GM23338 (cell line): ENCODE data around the gene EML4. TPM values are rescaled to one million over a fixed set of nuclear protein-coding genes. Genes with fewer than 3 reads are reported as not detected.

Experiments used
- ATAC-seq: fragments of 200-7000 bp; cut with Tn5 transposase; 3 replicates; pipeline ENCODE4 v1.9.1; 2020
- DNase-seq: peaks from one replicate; pipeline ENCODE4 v3.0.0-alpha.2; 2015; ENCODE audit warnings: low spot score
- H2AFZ ChIP-seq: fragments of 200-600 bp; sonication (generic); 2 replicates; pipeline ENCODE4 v1.8.0; 2016; ENCODE audit warnings: antibody characterized with exemption, mild to moderate bottlenecking, moderate library complexity
- H3F3A ChIP-seq: fragments of 200-600 bp; sonication (generic); replicated peaks from 2 replicates; pipeline ENCODE4 v1.8.0; 2017; ENCODE audit warnings: antibody characterized with exemption, mixed run types, low read depth
- H3K27ac ChIP-seq: fragments of 200-600 bp; sonication (generic); 2 replicates; pipeline ENCODE4 v1.6.1; 2016; ENCODE audit warnings: low read depth
- H3K27me3 ChIP-seq: fragments of 200-600 bp; sonication (generic); 2 replicates; pipeline ENCODE4 v1.8.0; 2016; ENCODE audit warnings: mild to moderate bottlenecking, mixed run types, moderate library complexity; ENCODE audit not compliant: insufficient read depth
- H3K36me3 ChIP-seq: fragments of 200-600 bp; sonication (generic); 2 replicates; pipeline ENCODE4 v1.8.0; 2016; ENCODE audit warnings: mild to moderate bottlenecking; ENCODE audit not compliant: insufficient read depth
- H3K4me1 ChIP-seq: fragments of 200-600 bp; sonication (generic); 2 replicates; pipeline ENCODE4 v1.8.0; 2016; ENCODE audit warnings: mild to moderate bottlenecking, moderate library complexity; ENCODE audit not compliant: insufficient read depth
- H3K4me2 ChIP-seq: fragments of 200-600 bp; sonication (generic); 2 replicates; pipeline ENCODE4 v1.7.1; 2017; ENCODE audit warnings: mixed run types
- H3K4me3 ChIP-seq: fragments of 200-600 bp; sonication (generic); 2 replicates; pipeline ENCODE4 v1.6.1; 2016; ENCODE audit warnings: mixed run types
- H3K79me2 ChIP-seq: fragments of 200-600 bp; sonication (generic); replicated peaks from 2 replicates; pipeline ENCODE4 v1.8.0; 2017; ENCODE audit warnings: mild to moderate bottlenecking; ENCODE audit not compliant: insufficient read depth
- H3K9me2 ChIP-seq: fragments of 200-600 bp; sonication (generic); 2 replicates; pipeline ENCODE4 v1.8.0; 2017; ENCODE audit not compliant: insufficient read depth
- H4K20me1 ChIP-seq: fragments of 200-600 bp; sonication (generic); replicated peaks from 2 replicates; pipeline ENCODE4 v1.8.0; 2017; ENCODE audit warnings: mild to moderate bottlenecking; ENCODE audit not compliant: insufficient read depth
- H3K27ac Mint-ChIP-seq: 2 replicates; pipeline ENCODE4 v1.8.0; 2020; ENCODE audit warnings: inconsistent platforms, mild to moderate bottlenecking, moderate library complexity, mixed read lengths
- H3K27me3 Mint-ChIP-seq: 3 replicates; pipeline ENCODE4 v1.8.0; 2022; ENCODE audit warnings: low read depth, mild to moderate bottlenecking, moderate library complexity, mixed read lengths, inconsistent platforms; ENCODE audit not compliant: insufficient read depth, poor library complexity
- H3K36me3 Mint-ChIP-seq: 3 replicates; pipeline ENCODE4 v1.8.0; 2021; ENCODE audit warnings: low read depth, mild to moderate bottlenecking, inconsistent platforms, moderate library complexity, mixed read lengths
- H3K4me1 Mint-ChIP-seq: 3 replicates; pipeline ENCODE4 v1.8.0; 2020; ENCODE audit warnings: mild to moderate bottlenecking, inconsistent platforms, mixed read lengths
- H3K4me3 Mint-ChIP-seq: 3 replicates; pipeline ENCODE4 v1.8.0; 2021; ENCODE audit warnings: moderate library complexity, mild to moderate bottlenecking, inconsistent platforms, mixed read lengths
- H3K9me3 Mint-ChIP-seq: 3 replicates; pipeline ENCODE4 v1.8.0; 2020; ENCODE audit warnings: moderate library complexity, mild to moderate bottlenecking, inconsistent platforms, mixed read lengths
- CREB1 ChIP-seq: fragments of 250-450 bp; sonication (Bioruptor Pico); IDR thresholded peaks from 2 replicates; pipeline ENCODE4 v1.5.0; 2020; ENCODE audit warnings: low read depth, mild to moderate bottlenecking, moderate library complexity
- CTCF ChIP-seq, 2 experiments: fragments of 200-600 bp in 1 of 2; sonication (generic) in 1 of 2; conservative IDR thresholded peaks; 2 replicates each; pipeline versions ENCODE4 v1.5.1 to v1.6.1; 2016 to 2017; ENCODE audit warnings: antibody characterized with exemption in 2 of 2, low read depth in 2 of 2, mild to moderate bottlenecking in 2 of 2, moderate library complexity in 1 of 2
- ETS1 ChIP-seq: IDR thresholded peaks from 2 replicates; pipeline ENCODE4 v1.6.1; 2016; ENCODE audit warnings: antibody characterized with exemption
- EZH2 ChIP-seq: fragments of 200-600 bp; sonication (generic); IDR thresholded peaks from one replicate; pipeline ENCODE4 v1.8.0; 2017; ENCODE audit warnings: antibody characterized with exemption, mild to moderate bottlenecking, low read depth; ENCODE audit not compliant: unreplicated experiment
- EZH2phosphoT487 ChIP-seq: fragments of 200-600 bp; sonication (generic); IDR thresholded peaks from one replicate; pipeline ENCODE4 v1.8.1; 2018; ENCODE audit warnings: antibody characterized with exemption; ENCODE audit not compliant: unreplicated experiment
- JUNB ChIP-seq: IDR thresholded peaks from one replicate; pipeline ENCODE4 v1.6.1; 2016; ENCODE audit warnings: antibody characterized with exemption; ENCODE audit not compliant: unreplicated experiment
- NANOG ChIP-seq: IDR thresholded peaks from 2 replicates; pipeline ENCODE4 v1.6.1; 2016; ENCODE audit warnings: antibody characterized with exemption, borderline replicate concordance
- REST ChIP-seq: IDR thresholded peaks from one replicate; pipeline ENCODE4 v1.6.1; 2018; ENCODE audit warnings: antibody characterized with exemption; ENCODE audit not compliant: unreplicated experiment
- STAT1 ChIP-seq: IDR thresholded peaks from one replicate; pipeline ENCODE4 v1.6.1; 2016; ENCODE audit warnings: antibody characterized with exemption; ENCODE audit not compliant: unreplicated experiment
- ZNF114 ChIP-seq: fragments of 250-450 bp; sonication (Bioruptor Pico); IDR thresholded peaks from 2 replicates; pipeline ENCODE4 v1.5.0; 2020; ENCODE audit warnings: mild to moderate bottlenecking, moderate library complexity
- ZNF331 ChIP-seq: fragments of 250-450 bp; sonication (Bioruptor Pico); IDR thresholded peaks from 2 replicates; pipeline ENCODE4 v1.5.0; 2020; ENCODE audit warnings: low read depth, mild to moderate bottlenecking, moderate library complexity
- polyA plus RNA-seq: library from polyadenylated mRNA; unstranded; fragments of >200 nt; fragmentation: Nextera tagmentation; extraction: Ambion mirVana; gene quantifications from 2 replicates; pipeline ENCODE4 v1.2.1, GENCODE V29; 2016
- total RNA-seq: library from RNA; depleted of rRNA; stranded (reverse); fragments of >200 nt; shearing (Covaris generic); gene quantifications from 2 replicates; pipeline ENCODE4 v1.2.3, GENCODE V29; 2014

Gene EML4
- total and polyA plus RNA-seq, 2 experiments from 2014 or later, result 65.3 to 115 TPM

- no peaks in the 10 kb centered on the region for H3K27me3 ChIP-seq
- ATAC-seq, result no peak
Measured at GRCh38 chr2:42180300-42180699, 11.1 kb downstream of the EML4 start.

More at GRCh38 chr2:42180300-42180699, 11.1 kb downstream of the EML4 start:
- H4K20me1 ChIP-seq, result peaks cover 43% of the 10 kb centered on the region; the same call in 1 of the 2 replicates
- Mint-ChIP-seq H3K36me3 (peaks cover 17% of the 10 kb centered on the region; the same call in 2 of the 3 replicates), H3K4me3 (no peak overlapping the region), H3K27me3 (no peaks in the 10 kb centered on the region), H3K27ac (no peak overlapping the region), H3K9me3 (0 out of 3 replicates have a peak, but pooled peaks cover 3% of the 10 kb centered on the region), H3K4me1 (peaks cover 12% of the 10 kb centered on the region)
- no peak for DNase-seq
- no peaks in the 10 kb centered on the region for H3K36me3 ChIP-seq
- no peak overlapping the region for H3K27ac ChIP-seq
- no peak overlapping the region for H3K4me3 ChIP-seq
- 0 out of 2 replicates have a peak, but pooled peaks cover 4% of the 10 kb centered on the region for H3K4me1 ChIP-seq
- H3K79me2 ChIP-seq, result peaks cover 100% of the 10 kb centered on the region
- no peak overlapping the region for H2AFZ ChIP-seq
- TF ChIP-seq ZNF114 (CRISPR knock-in tag) (no peak), STAT1 (no peak), CREB1 (CRISPR knock-in tag) (no peak), EZH2phosphoT487 (no peak), CTCF (conservative IDR thresholded peaks at IDR 0.05; ENCODE audit: low read depth in 2 of 2) (no peak), JUNB (no peak), REST (no peak), NANOG (no peak), ETS1 (no peak), ZNF331 (no peak), EZH2 (no peak)
- no peaks in the 10 kb centered on the region for H3F3A ChIP-seq
- no peak overlapping the region for H3K4me2 ChIP-seq
- H3K9me2 ChIP-seq, result no peaks in the 10 kb centered on the region
